Hematopoietic multipotent progenitor cell treated with erythropoietin and hydrocortisone succinate and interleukin-3 and kit ligand, for 15 days (in vitro differentiated cells): ENCODE data around the gene ALG8.
A peak's percentile ranks its signal among the peaks of the same experiment; 100 is the strongest.
"Not testable (repeated sequence)": the region's sequence is repeated elsewhere in the genome, so short reads cannot be mapped to it uniquely, and the experiment has no call there.

Experiments used
- DNase-seq: peaks from one replicate; pipeline ENCODE4 v3.0.0-alpha.2; 2015; ENCODE audit warnings: low spot score

Gene ALG8

GRCh38 chr11:78100676-78101472 is 38.6 kb downstream of the ALG8 start:
- no peak for DNase-seq

GRCh38 chr11:78100261-78100660 is 39.2 kb downstream of the ALG8 start:
- no peak for DNase-seq

GRCh38 chr11:78099666-78100065 is 39.8 kb downstream of the ALG8 start:
- DNase-seq: no peak

GRCh38 chr11:78097666-78098385 is 41.6 kb downstream of the ALG8 start:
- no peak for DNase-seq

- DNase-seq: no peak
Observed at GRCh38 chr11:78094250-78094649, 45.2 kb downstream of the ALG8 start.

- not testable (repeated sequence) for DNase-seq
Observed at GRCh38 chr11:78086521-78087074, 52.8 kb downstream of the ALG8 start.

GRCh38 chr11:78085972-78086371 is 53.5 kb downstream of the ALG8 start:
- DNase-seq: no peak

GRCh38 chr11:78084506-78084905 is 54.9 kb downstream of the ALG8 start:
- DNase-seq: not testable (repeated sequence)

GRCh38 chr11:78083021-78083420 is 56.4 kb downstream of the ALG8 start:
- no peak for DNase-seq

- DNase-seq: no peak
Observed at GRCh38 chr11:78082146-78082545, 57.3 kb downstream of the ALG8 start.

- no peak for DNase-seq
Observed at GRCh38 chr11:78081583-78081982, 57.8 kb downstream of the ALG8 start.

- DNase-seq: no peak
Observed at GRCh38 chr11:78080818-78081495, 58.5 kb downstream of the ALG8 start.

- no peak for DNase-seq
Observed at GRCh38 chr11:78080084-78080817, 59.2 kb downstream of the ALG8 start.

GRCh38 chr11:78079232-78080083 is 60.0 kb downstream of the ALG8 start, which contains the start of gene NDUFC2:
Gene NDUFC2, minus strand, starts transcription at chr11:78079862. Its CDS starts 118 bp downstream, at chr11:78079744.
- DNase-seq: peak; percentile 65

- no peak for DNase-seq
Observed at GRCh38 chr11:78078218-78079167, 60.9 kb downstream of the ALG8 start.

- not testable (repeated sequence) for DNase-seq
Observed at GRCh38 chr11:78077592-78077991, 61.8 kb downstream of the ALG8 start.

GRCh38 chr11:78076733-78077403 is 62.6 kb downstream of the ALG8 start:
- no peak for DNase-seq

GRCh38 chr11:78074756-78075155 is 64.7 kb downstream of the ALG8 start:
- DNase-seq: no peak

- DNase-seq: no peak
Observed at GRCh38 chr11:78072455-78072854, 67.0 kb downstream of the ALG8 start.
